LNCAP (cell line): ENCODE results near the gene FTO.

ENCODE experiments used
- CTCF ChIP-seq: fragments of 450-650 bp; IDR thresholded peaks from 2 replicates; pipeline ENCODE4 v1.5.1; 2017; ENCODE audit warnings: mild to moderate bottlenecking

FTO gene

GRCh38 chr16:53988136-53988535 lies 284.2 kb downstream of the FTO start:
- TF ChIP-seq CTCF, result no peak

- no peak for TF ChIP-seq CTCF
These were observed 285.6 kb downstream of the FTO start for GRCh38 chr16:53989597-53989996.

- TF ChIP-seq CTCF, result no peak
These were observed 287.9 kb downstream of the FTO start for GRCh38 chr16:53991754-53992378.

- TF ChIP-seq CTCF, result no peak
These were observed 291.4 kb downstream of the FTO start for GRCh38 chr16:53995378-53995777.

GRCh38 chr16:53996961-53997360 lies 293.0 kb downstream of the FTO start:
- no peak for TF ChIP-seq CTCF

GRCh38 chr16:53998024-53998810 lies 294.3 kb downstream of the FTO start:
- TF ChIP-seq CTCF, result no peak

GRCh38 chr16:53998966-53999522 lies 295.1 kb downstream of the FTO start:
- TF ChIP-seq CTCF, result no peak
